Erythroblast (primary cell): ENCODE measurements around the gene CYP27B1.

ENCODE experiments used
- GATA1 ChIP-seq: IDR thresholded peaks from 2 replicates; pipeline ENCODE4 v1.6.1; 2011; ENCODE audit warnings: low read depth, mild to moderate bottlenecking, control low read depth, low read length, moderate library complexity
- POLR2A ChIP-seq: IDR thresholded peaks from 2 replicates; pipeline ENCODE4 v1.6.1; 2011; ENCODE audit warnings: mild to moderate bottlenecking, low read length

DNA sequence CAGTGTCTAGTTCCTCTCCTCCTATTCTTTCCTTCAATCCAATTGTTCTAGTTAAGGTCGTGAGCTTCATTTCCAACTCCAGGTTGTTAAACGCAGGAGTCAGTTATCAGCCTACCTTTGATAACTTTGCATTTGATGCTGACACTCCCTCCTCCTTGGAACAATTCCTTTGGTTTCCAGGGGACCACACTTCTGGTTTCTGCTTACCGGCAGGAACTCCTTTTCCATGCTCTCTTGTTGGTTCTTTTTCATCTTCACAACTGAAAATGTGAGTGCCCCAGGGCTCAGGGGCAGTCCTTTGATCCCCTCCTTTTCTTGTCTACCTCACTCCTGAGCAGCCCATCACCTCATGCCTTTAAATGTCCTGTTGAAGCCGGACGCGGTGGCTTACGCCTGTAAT is 10.5 kb upstream of the CYP27B1 start:
- TF ChIP-seq POLR2A (no peak), GATA1 (no peak)
